Mononuclear cell (primary cell): Measurements from ENCODE around the gene PCDHGB2. TPM values are rescaled to one million over a fixed set of nuclear protein-coding genes. Genes with fewer than 3 reads are reported as not detected.
"Not testable (repeated sequence)": the region's sequence is repeated elsewhere in the genome, so short reads cannot be mapped to it uniquely, and the experiment has no call there.

Experiments
- H3K27me3 ChIP-seq: 2 replicates; pipeline ENCODE4 v1.6.0; 2011; ENCODE audit warnings: low read length, control low read depth; ENCODE audit not compliant: insufficient read depth
- H3K4me1 ChIP-seq: 2 replicates; pipeline ENCODE4 v1.5.1; 2011; ENCODE audit warnings: mild to moderate bottlenecking, low read length, control low read depth; ENCODE audit not compliant: insufficient read depth
- H3K4me3 ChIP-seq: 2 replicates; pipeline ENCODE4 v1.5.1; 2011; ENCODE audit warnings: mild to moderate bottlenecking, low read length, moderate library complexity
- H3K9me3 ChIP-seq: 2 replicates; pipeline ENCODE4 v1.5.1; 2011; ENCODE audit warnings: low read depth, mild to moderate bottlenecking, control low read depth, low read length
- total RNA-seq: library from RNA; depleted of rRNA; stranded (reverse); fragments of >200 nt; gene quantifications from one replicate; pipeline ENCODE4 v1.2.3, GENCODE V29; 2012

Gene PCDHGB2
- total RNA-seq, 1 donor, result 0.63 TPM

DNA sequence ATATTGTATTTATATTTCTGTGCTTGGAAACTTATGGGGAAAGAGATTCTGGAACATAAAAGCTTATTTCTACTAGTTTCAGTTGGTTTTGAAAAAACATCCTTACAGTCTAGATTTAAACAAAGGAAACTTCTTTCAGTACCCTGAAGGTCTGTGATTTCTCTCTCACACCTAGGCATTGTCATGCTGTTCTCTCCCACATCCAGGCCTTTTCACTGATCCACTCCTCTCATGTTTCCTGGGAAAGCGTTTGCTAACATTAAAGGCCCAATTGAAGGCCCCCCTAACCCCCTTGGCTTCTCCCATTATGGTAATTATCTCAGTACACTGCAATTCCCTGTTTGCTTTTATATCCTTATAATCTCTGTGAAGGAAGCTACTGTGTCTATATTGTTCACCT, 17.0 kb upstream of the PCDHGB2 start:
- Histone ChIP-seq H3K27me3 (peaks cover 75% of the 10 kb centered on the region), H3K9me3 (peaks cover 5% of the 10 kb centered on the region), H3K4me3 (no peak overlapping the region), H3K4me1 (no peaks in the 10 kb centered on the region)

GRCh38 chr5:141343242-141343952, 16.4 kb upstream of the PCDHGB2 start, which contains the start of gene PCDHGA3:
Gene PCDHGA3 (plus strand): TSS chr5:141343829. CDS start chr5:141344034, 205 bp downstream.
- Histone ChIP-seq H3K9me3 (peaks cover 7% of the 10 kb centered on the region), H3K27me3 (peaks cover 75% of the 10 kb centered on the region), H3K4me1 (no peaks in the 10 kb centered on the region), H3K4me3 (no peak within 1 kb of the TSS)

GRCh38 chr5:141343953-141344463, 15.8 kb upstream of the PCDHGB2 start:
- H3K4me3 ChIP-seq, result no peak overlapping the region
- peaks cover 75% of the 10 kb centered on the region for H3K27me3 ChIP-seq
- H3K4me1 ChIP-seq, result no peaks in the 10 kb centered on the region
- peaks cover 12% of the 10 kb centered on the region for H3K9me3 ChIP-seq

- no peak overlapping the region for H3K4me3 ChIP-seq
- peaks cover 77% of the 10 kb centered on the region for H3K27me3 ChIP-seq
- H3K9me3 ChIP-seq, result peaks cover 12% of the 10 kb centered on the region
- no peaks in the 10 kb centered on the region for H3K4me1 ChIP-seq
Measured at GRCh38 chr5:141345327-141345726, 14.5 kb upstream of the PCDHGB2 start.

DNA sequence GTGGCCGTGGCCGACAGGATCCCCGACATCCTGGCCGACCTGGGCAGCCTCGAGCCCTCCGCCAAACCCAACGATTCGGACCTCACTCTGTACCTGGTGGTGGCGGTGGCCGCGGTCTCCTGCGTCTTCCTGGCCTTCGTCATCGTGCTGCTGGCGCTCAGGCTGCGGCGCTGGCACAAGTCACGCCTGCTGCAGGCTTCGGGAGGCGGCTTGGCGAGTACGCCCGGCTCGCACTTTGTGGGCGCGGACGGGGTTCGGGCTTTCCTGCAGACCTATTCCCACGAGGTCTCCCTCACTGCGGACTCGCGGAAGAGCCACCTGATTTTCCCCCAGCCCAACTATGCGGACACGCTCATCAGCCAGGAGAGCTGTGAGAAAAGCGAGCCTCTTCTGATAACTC, 13.8 kb upstream of the PCDHGB2 start:
- Histone ChIP-seq H3K9me3 (peaks cover 12% of the 10 kb centered on the region), H3K27me3 (peaks cover 82% of the 10 kb centered on the region)
- not testable (repeated sequence) for H3K4me1 ChIP-seq, H3K4me3 ChIP-seq

- peaks cover 79% of the 10 kb centered on the region for H3K27me3 ChIP-seq
- H3K4me1 ChIP-seq, result no peaks in the 10 kb centered on the region
- H3K9me3 ChIP-seq, result peaks cover 10% of the 10 kb centered on the region
- H3K4me3 ChIP-seq, result no peak within 1 kb of the TSS
Measured at GRCh38 chr5:141349917-141350619, 9.7 kb upstream of the PCDHGB2 start, which contains the start of gene PCDHGB1. Gene PCDHGB1 (plus strand): TSS chr5:141350099. CDS start chr5:141350261, 162 bp downstream.

DNA sequence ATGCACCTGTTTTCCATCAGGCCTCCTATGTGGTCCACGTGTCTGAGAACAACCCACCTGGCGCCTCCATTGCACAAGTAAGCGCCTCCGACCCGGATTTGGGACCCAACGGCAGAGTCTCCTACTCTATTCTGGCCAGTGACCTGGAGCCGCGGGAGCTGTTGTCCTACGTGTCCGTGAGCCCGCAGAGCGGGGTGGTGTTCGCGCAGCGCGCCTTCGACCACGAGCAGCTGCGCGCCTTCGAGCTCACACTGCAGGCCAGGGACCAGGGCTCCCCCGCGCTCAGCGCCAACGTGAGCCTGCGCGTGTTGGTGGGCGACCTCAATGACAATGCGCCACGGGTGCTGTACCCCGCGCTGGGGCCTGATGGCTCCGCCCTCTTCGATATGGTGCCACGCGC, 8.2 kb upstream of the PCDHGB2 start:
- peaks cover 84% of the 10 kb centered on the region for H3K27me3 ChIP-seq
- peaks cover 10% of the 10 kb centered on the region for H3K9me3 ChIP-seq
- no peaks in the 10 kb centered on the region for H3K4me1 ChIP-seq
- H3K4me3 ChIP-seq, result no peak overlapping the region

- Histone ChIP-seq H3K4me3 (no peak within 1 kb of the TSS), H3K9me3 (peaks cover 4% of the 10 kb centered on the region)
Measured at GRCh38 chr5:141354900-141355469, 4.8 kb upstream of the PCDHGB2 start, which contains the start of gene PCDHGA4. Gene PCDHGA4 (plus strand): TSS chr5:141355021. CDS start chr5:141355108, 87 bp downstream.

DNA sequence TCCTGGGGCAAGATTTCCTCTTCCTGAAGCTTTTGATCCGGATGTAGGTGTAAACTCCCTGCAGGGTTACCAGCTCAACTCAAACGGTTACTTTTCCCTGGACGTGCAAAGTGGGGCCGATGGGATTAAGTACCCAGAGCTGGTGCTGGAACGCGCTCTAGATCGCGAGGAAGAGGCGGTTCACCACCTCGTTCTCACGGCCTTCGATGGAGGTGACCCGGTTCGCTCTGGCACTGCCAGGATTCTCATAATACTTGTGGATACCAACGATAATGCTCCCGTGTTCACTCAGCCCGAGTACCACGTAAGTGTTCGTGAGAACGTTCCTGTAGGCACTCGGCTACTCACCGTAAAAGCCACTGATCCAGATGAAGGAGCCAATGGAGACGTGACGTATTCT, 4.2 kb upstream of the PCDHGB2 start:
- Histone ChIP-seq H3K4me1 (no peaks in the 10 kb centered on the region), H3K4me3 (no peak overlapping the region), H3K27me3 (peaks cover 92% of the 10 kb centered on the region), H3K9me3 (peaks cover 4% of the 10 kb centered on the region)

More at GRCh38 chr5:141354900-141355469, 4.8 kb upstream of the PCDHGB2 start, which contains the start of gene PCDHGA4:
- Histone ChIP-seq H3K27me3 (peaks cover 90% of the 10 kb centered on the region), H3K4me1 (no peaks in the 10 kb centered on the region)

DNA sequence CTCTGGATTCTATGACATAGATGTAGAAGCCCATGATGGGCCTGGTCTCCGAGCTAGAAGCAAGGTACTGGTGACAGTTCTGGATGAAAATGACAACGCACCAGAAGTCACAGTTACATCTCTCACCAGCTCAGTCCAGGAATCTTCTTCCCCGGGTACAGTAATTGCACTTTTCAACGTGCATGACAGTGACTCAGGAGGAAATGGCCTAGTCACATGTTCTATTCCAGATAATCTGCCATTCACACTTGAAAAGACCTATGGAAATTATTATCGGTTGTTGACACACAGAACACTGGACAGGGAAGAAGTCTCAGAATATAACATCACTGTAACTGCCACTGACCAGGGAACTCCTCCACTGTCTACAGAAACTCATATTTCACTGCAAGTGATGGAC, 3.7 kb upstream of the PCDHGB2 start:
- Histone ChIP-seq H3K27me3 (peaks cover 91% of the 10 kb centered on the region), H3K4me1 (no peaks in the 10 kb centered on the region), H3K4me3 (no peak overlapping the region), H3K9me3 (peaks cover 3% of the 10 kb centered on the region)

- Histone ChIP-seq H3K4me1 (no peaks in the 10 kb centered on the region), H3K4me3 (no peak overlapping the region), H3K9me3 (no peaks in the 10 kb centered on the region), H3K27me3 (peaks cover 91% of the 10 kb centered on the region)
Measured at GRCh38 chr5:141356950-141357349, 2.8 kb upstream of the PCDHGB2 start.

- no peaks in the 10 kb centered on the region for H3K4me1 ChIP-seq
- peaks cover 14% of the 10 kb centered on the region for H3K9me3 ChIP-seq
- no peak overlapping the region for H3K4me3 ChIP-seq
- H3K27me3 ChIP-seq, result peaks cover 93% of the 10 kb centered on the region
Measured at GRCh38 chr5:141360685-141361084, 891 bp downstream of the PCDHGB2 start.

GRCh38 chr5:141362719-141363118, 2.9 kb downstream of the PCDHGB2 start:
- H3K4me1 ChIP-seq, result no peaks in the 10 kb centered on the region
- H3K4me3 ChIP-seq, result no peak overlapping the region
- peaks cover 93% of the 10 kb centered on the region for H3K27me3 ChIP-seq
- H3K9me3 ChIP-seq, result peaks cover 14% of the 10 kb centered on the region

DNA sequence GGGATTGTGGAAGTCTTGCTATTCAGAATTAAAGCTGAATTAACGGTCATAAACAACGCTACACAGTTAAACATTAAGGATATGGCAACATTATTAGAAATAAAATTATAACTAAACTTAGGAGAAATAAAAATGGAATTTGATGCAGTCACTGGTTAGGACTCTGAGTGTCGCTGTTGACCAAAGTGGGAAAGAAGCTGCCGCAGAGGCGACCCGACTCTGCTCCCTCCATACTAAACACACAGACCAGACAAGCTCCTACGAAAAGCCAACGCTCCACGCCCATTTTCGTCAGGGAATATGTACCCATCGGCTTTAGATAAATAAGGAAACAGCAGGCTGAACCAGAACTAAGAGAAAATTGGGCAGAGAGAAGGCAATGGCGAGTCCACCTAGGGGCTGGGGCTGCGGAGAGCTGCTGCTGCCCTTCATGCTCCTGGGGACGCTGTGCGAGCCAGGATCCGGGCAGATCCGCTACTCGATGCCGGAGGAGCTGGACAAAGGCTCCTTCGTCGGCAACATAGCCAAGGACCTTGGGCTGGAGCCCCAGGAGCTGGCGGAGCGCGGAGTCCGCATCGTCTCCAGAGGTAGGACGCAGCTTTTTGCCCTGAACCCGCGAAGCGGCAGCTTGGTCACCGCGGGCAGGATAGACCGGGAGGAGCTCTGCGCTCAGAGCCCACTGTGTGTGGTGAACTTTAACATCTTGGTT, 4.3 kb downstream of the PCDHGB2 start, which contains the start of gene PCDHGA5:
Gene PCDHGA5, plus strand, starts transcription at position 211 of the 709 bp plus-strand sequence. Its CDS starts 169 bp downstream, at position 380.
- peaks cover 14% of the 10 kb centered on the region for H3K9me3 ChIP-seq
- no peak within 1 kb of the TSS for H3K4me3 ChIP-seq
- peaks cover 93% of the 10 kb centered on the region for H3K27me3 ChIP-seq
- H3K4me1 ChIP-seq, result no peaks in the 10 kb centered on the region
